Neural cell (in vitro differentiated cells): ENCODE results near the gene SMIM22. TPM values are rescaled to one million over a fixed set of nuclear protein-coding genes. Genes with fewer than 3 reads are reported as not detected.

Experiments used
- H2AFZ ChIP-seq: fragments of 200-600, 300-800 bp; sonication (generic), shearing (Covaris generic); 2 replicates; pipeline ENCODE4 v1.6.0; 2014; ENCODE audit warnings: low read depth, mild to moderate bottlenecking, antibody characterized with exemption, low read length, moderate library complexity
- H3F3A ChIP-seq: fragments of 200-600 bp; shearing (Covaris generic); 2 replicates; pipeline ENCODE4 v1.6.1; 2016; ENCODE audit warnings: mild to moderate bottlenecking, moderate library complexity, mixed read lengths, antibody characterized with exemption, low read length; ENCODE audit not compliant: insufficient read depth, poor library complexity, severe bottlenecking
- H3K27ac ChIP-seq: fragments of 200-600, 300-800 bp; sonication (generic), shearing (Covaris generic); 2 replicates; pipeline ENCODE4 v1.5.1; 2014; ENCODE audit warnings: mild to moderate bottlenecking, low read length, moderate library complexity
- H3K27me3 ChIP-seq: fragments of 300-800, 200-600 bp; sonication (generic), shearing (Covaris generic); 2 replicates; pipeline ENCODE4 v1.6.0; 2014; ENCODE audit warnings: mild to moderate bottlenecking, low read depth, low read length, moderate library complexity; ENCODE audit not compliant: insufficient read depth
- H3K36me3 ChIP-seq: fragments of 300-800, 200-600 bp; sonication (generic), shearing (Covaris generic); 2 replicates; pipeline ENCODE4 v1.5.1; 2014; ENCODE audit warnings: mild to moderate bottlenecking, antibody characterized with exemption, low read length, moderate library complexity; ENCODE audit not compliant: insufficient read depth
- H3K4me2 ChIP-seq: fragments of 300-800, 200-600 bp; sonication (generic), shearing (Covaris generic); 2 replicates; pipeline ENCODE4 v1.6.0; 2014; ENCODE audit warnings: mild to moderate bottlenecking, low read length
- H3K4me3 ChIP-seq: fragments of 300-800, 200-600 bp; sonication (generic), shearing (Covaris generic); 2 replicates; pipeline ENCODE4 v1.5.1; 2014; ENCODE audit warnings: mild to moderate bottlenecking, low read length, moderate library complexity
- H3K79me2 ChIP-seq: fragments of 200-600 bp; shearing (Covaris generic); replicated peaks from 2 replicates; pipeline ENCODE4 v1.6.0; 2014; ENCODE audit warnings: mild to moderate bottlenecking, low read length, moderate library complexity; ENCODE audit not compliant: insufficient read depth
- H3K9ac ChIP-seq: fragments of 300-800, 200-600 bp; sonication (generic), shearing (Covaris generic); 2 replicates; pipeline ENCODE4 v1.6.1; 2016; ENCODE audit warnings: mild to moderate bottlenecking, low read length, mixed read lengths
- H3K9me2 ChIP-seq: fragments of 200-600 bp; shearing (Covaris generic); 2 replicates; pipeline ENCODE4 v1.6.1; 2016; ENCODE audit warnings: mild to moderate bottlenecking, low read length, mixed read lengths; ENCODE audit not compliant: insufficient read depth
- H3K9me3 ChIP-seq: fragments of 200-600, 300-800 bp; sonication (generic), shearing (Covaris generic); 2 replicates; pipeline ENCODE4 v1.6.1; 2016; ENCODE audit warnings: mild to moderate bottlenecking, mixed run types, low read length, moderate library complexity, mixed read lengths
- H4K20me1 ChIP-seq: fragments of 200-600 bp; shearing (Covaris generic); 2 replicates; pipeline ENCODE4 v1.6.1; 2016; ENCODE audit warnings: mild to moderate bottlenecking, mixed run types; ENCODE audit not compliant: insufficient read depth
- CTCF ChIP-seq: fragments of 450-650 bp; IDR thresholded peaks from 2 replicates; pipeline ENCODE4 v1.5.1; 2014; ENCODE audit warnings: antibody characterized with exemption, mild to moderate bottlenecking, moderate library complexity; ENCODE audit not compliant: poor library complexity, severe bottlenecking
- EP300 ChIP-seq: fragments of 450-650 bp; conservative IDR thresholded peaks from 2 replicates; pipeline ENCODE4 v1.6.1; 2014; ENCODE audit warnings: antibody characterized with exemption, mild to moderate bottlenecking, moderate library complexity; ENCODE audit not compliant: poor library complexity, severe bottlenecking
- EZH2 ChIP-seq: fragments of 200-600, 300-800 bp; shearing (Covaris generic), sonication (generic); IDR thresholded peaks from 2 replicates; pipeline ENCODE4 v1.6.1; 2014; ENCODE audit warnings: antibody characterized with exemption, low read length, borderline replicate concordance, mild to moderate bottlenecking; ENCODE audit not compliant: insufficient read depth, poor library complexity, severe bottlenecking
- MXI1 ChIP-seq: fragments of 450-650 bp; conservative IDR thresholded peaks from 2 replicates; pipeline ENCODE4 v1.6.1; 2014; ENCODE audit warnings: antibody characterized with exemption, mild to moderate bottlenecking; ENCODE audit not compliant: poor library complexity, severe bottlenecking
- POLR2AphosphoS5 ChIP-seq: IDR thresholded peaks from 2 replicates; pipeline ENCODE4 v1.6.1; 2012
- RAD21 ChIP-seq: fragments of 450-650 bp; conservative IDR thresholded peaks from 2 replicates; pipeline ENCODE4 v1.6.1; 2014; ENCODE audit warnings: antibody characterized with exemption, mild to moderate bottlenecking, moderate library complexity
- REST ChIP-seq: IDR thresholded peaks from 2 replicates; pipeline ENCODE4 v1.6.1; 2012; ENCODE audit warnings: borderline replicate concordance
- SMC3 ChIP-seq: fragments of 450-650 bp; conservative IDR thresholded peaks from 2 replicates; pipeline ENCODE4 v1.6.1; 2014; ENCODE audit warnings: antibody characterized with exemption, mild to moderate bottlenecking, moderate library complexity; ENCODE audit not compliant: poor library complexity
- TAF1 ChIP-seq: IDR thresholded peaks from 2 replicates; pipeline ENCODE4 v1.6.1; 2012; ENCODE audit warnings: low read depth
- polyA plus RNA-seq: library from polyadenylated mRNA; depleted of rRNA; stranded (reverse); fragments of >200 nt; gene quantifications from 2 replicates; pipeline ENCODE4 v1.2.3, GENCODE V29; 2014

Gene SMIM22
- polyA plus RNA-seq, 1 donor from 2014 or later = not detected

GRCh38 chr16:4796982-4797804 is 2.0 kb downstream of the SMIM22 start:
- Histone ChIP-seq H3K4me2 (no peak overlapping the region), H3K9ac (no peak overlapping the region), H3K36me3 (no peaks in the 10 kb centered on the region), H2AFZ (no peak overlapping the region), H3F3A (no peaks in the 10 kb centered on the region), H3K79me2 (no peaks in the 10 kb centered on the region), H3K9me2 (no peaks in the 10 kb centered on the region), H3K27me3 (no peaks in the 10 kb centered on the region), H3K27ac (no peak overlapping the region), H4K20me1 (no peaks in the 10 kb centered on the region), H3K4me3 (no peak overlapping the region), H3K9me3 (no peaks in the 10 kb centered on the region)
- no peak for TF ChIP-seq REST
- TF ChIP-seq CTCF = no peak
- no peak for TF ChIP-seq POLR2AphosphoS5
- TF ChIP-seq RAD21 = no peak
- no peak for TF ChIP-seq SMC3
- no peak for TF ChIP-seq TAF1
- no peak for TF ChIP-seq MXI1
- no peak for TF ChIP-seq EZH2
- TF ChIP-seq EP300 = no peak

- H3K79me2 ChIP-seq = no peaks in the 10 kb centered on the region
- no peaks in the 10 kb centered on the region for H4K20me1 ChIP-seq
- H3K4me2 ChIP-seq = no peak overlapping the region
- H3K4me3 ChIP-seq = no peak overlapping the region
- H2AFZ ChIP-seq = no peak overlapping the region
- H3K9ac ChIP-seq = no peak overlapping the region
- no peaks in the 10 kb centered on the region for H3F3A ChIP-seq
- H3K27me3 ChIP-seq = no peaks in the 10 kb centered on the region
- H3K9me2 ChIP-seq = no peaks in the 10 kb centered on the region
- H3K9me3 ChIP-seq = no peaks in the 10 kb centered on the region
- TF ChIP-seq POLR2AphosphoS5 (no peak), CTCF (no peak), RAD21 (no peak), EP300 (no peak), SMC3 (no peak)
- H3K27ac ChIP-seq = no peak overlapping the region
- H3K36me3 ChIP-seq = no peaks in the 10 kb centered on the region
Measured at GRCh38 chr16:4797805-4798252, 2.7 kb downstream of the SMIM22 start.
